Body of pancreas (tissue), 4 donors: ENCODE data around the gene TCIRG1. TPM values are rescaled to one million over a fixed set of nuclear protein-coding genes. Genes with fewer than 3 reads are reported as not detected.

Experiments
- ATAC-seq: fragments of 150-250 bp; one replicate; pipeline ENCODE4 v1.9.1; 2016
- DNase-seq, 4 donors: peaks; one replicate each; pipeline ENCODE4 v3.0.0-alpha.2; 2019
- H3K27ac ChIP-seq, 4 donors: fragments of 200-600 bp; sonication (generic); 1 replicate in 3 of 4; 2 replicates in 1 of 4; pipeline versions ENCODE4 v1.5.1 to v1.6.1; 2016 to 2019; ENCODE audit warnings: mild to moderate bottlenecking in 1 of 4, mixed read lengths in 1 of 4, moderate library complexity in 1 of 4
- H3K27me3 ChIP-seq, 2 donors: fragments of 200-600 bp; sonication (generic); one replicate each; pipeline ENCODE4 v1.6.0; 2016; ENCODE audit warnings: mild to moderate bottlenecking in 1 of 2
- H3K36me3 ChIP-seq, 2 donors: fragments of 200-600 bp; sonication (generic); replicated peaks in 1 of 2; 2 replicates each; pipeline ENCODE4 v1.5.1; 2016; ENCODE audit warnings: low read depth in 2 of 2; ENCODE audit not compliant: insufficient read depth in 1 of 2
- H3K4me1 ChIP-seq: fragments of 200-600 bp; sonication (generic); one replicate; pipeline ENCODE4 v1.6.0; 2016
- H3K4me3 ChIP-seq, 2 donors: fragments of 200-600 bp; sonication (generic); 1 replicate in 1 of 2; 2 replicates in 1 of 2; pipeline ENCODE4 v1.5.1; 2016 to 2019
- H3K9me3 ChIP-seq, 3 donors: fragments of 200-600 bp; sonication (generic); 1 replicate in 2 of 3; 2 replicates in 1 of 3; pipeline ENCODE4 v1.5.1; 2016
- CTCF ChIP-seq, 7 experiments: fragments of 450-650 bp in 4 of 7; fragments of 200-600 bp in 3 of 7; sonication (generic) in 3 of 7; IDR thresholded peaks; one replicate each; pipeline ENCODE4 v1.5.1; 2016 to 2019; ENCODE audit warnings: antibody characterized with exemption in 7 of 7
- POLR2A ChIP-seq, 3 donors: fragments of 450-650 bp; IDR thresholded peaks; one replicate each; pipeline ENCODE4 v1.6.1; 2016; ENCODE audit warnings: antibody characterized with exemption in 3 of 3, mild to moderate bottlenecking in 2 of 3
- WGBS, 2 donors: methylation state at CpG; one replicate each; pipeline ENCODE4 v1.1.5; 2017; 5-methylcytosine and 5-hydroxymethylcytosine counted together
- intact Hi-C: fragments of 100-400 bp; cut with DNase I; formaldehyde crosslinking; loops from one replicate; pipeline ENCODE4 v1.15.1; 2023
- total RNA-seq, 2 donors: library from RNA; depleted of rRNA; stranded (reverse); fragments of >200 nt; gene quantifications; one replicate each; pipeline ENCODE4 v1.1.0, GENCODE V29; 2016

The TCIRG1 gene
- total RNA-seq, 2 donors from 2014 or later, result 488 to 798 TPM

- no peak overlapping the region for H3K4me3 ChIP-seq
- ATAC-seq (no peak), DNase-seq (peak in 3 of 4 donors; percentile 18 to 28 (median 23))
- intact Hi-C loops, result no loop called here
- no peak for TF ChIP-seq CTCF (IDR thresholded peaks at IDR 0.05)
- no peak for TF ChIP-seq POLR2A (IDR thresholded peaks at IDR 0.05)
- H3K9me3 ChIP-seq, result no peaks in the 10 kb centered on the region
- H3K27ac ChIP-seq, result peak overlapping the region in 3 of 4 donors; percentile 38 to 72 (median 65)
- H3K4me1 ChIP-seq, result peaks cover 36% of the 10 kb centered on the region
- H3K36me3 ChIP-seq, result peaks cover 0 to 19% of the 10 kb centered on the region in 2 donors
- H3K27me3 ChIP-seq, result no peaks in the 10 kb centered on the region
- WGBS, 2 donors, result 63 to 78% methylated on average over 5 to 14 of the region's 14 CpGs
These were observed 12.6 kb downstream of the TCIRG1 start for GRCh38 chr11:68051191-68052136.

GRCh38 chr11:68052137-68052873 is 13.5 kb downstream of the TCIRG1 start:
- H3K27me3 ChIP-seq, result no peaks in the 10 kb centered on the region
- H3K9me3 ChIP-seq, result no peaks in the 10 kb centered on the region
- H3K27ac ChIP-seq, result peak overlapping the region in 2 of 4 donors; percentile 65 to 72
- no peak overlapping the region for H3K4me3 ChIP-seq
- intact Hi-C loops, result no loop called here
- peaks cover 0 to 19% of the 10 kb centered on the region in 2 donors for H3K36me3 ChIP-seq
- no peak for TF ChIP-seq CTCF (IDR thresholded peaks at IDR 0.05)
- peak in 1 of 3 donors; percentile 2 for TF ChIP-seq POLR2A (IDR thresholded peaks at IDR 0.05)
- peaks cover 27% of the 10 kb centered on the region for H3K4me1 ChIP-seq
- ATAC-seq, result no peak
- WGBS, 2 donors, result 82 to 89% methylated on average over 15 of the region's 15 CpGs
- no peak for DNase-seq

- H3K9me3 ChIP-seq, result no peaks in the 10 kb centered on the region
- intact Hi-C loops, result no loop called here
- H3K27ac ChIP-seq, result peak overlapping the region in 1 of 4 donors; percentile 13
- DNase-seq (peak in 3 of 4 donors; percentile 16 to 40 (median 33)), ATAC-seq (no peak)
- peaks cover 26% of the 10 kb centered on the region for H3K4me1 ChIP-seq
- H3K36me3 ChIP-seq, result peaks cover 0 to 22% of the 10 kb centered on the region in 2 donors
- no peaks in the 10 kb centered on the region for H3K27me3 ChIP-seq
- H3K4me3 ChIP-seq, result no peak overlapping the region
- 56 to 63% methylated on average over 5 to 9 of the region's 9 CpGs for WGBS, 2 donors
- TF ChIP-seq CTCF (IDR thresholded peaks at IDR 0.05) (no peak), POLR2A (IDR thresholded peaks at IDR 0.05) (no peak)
These were observed 14.3 kb downstream of the TCIRG1 start for GRCh38 chr11:68053117-68053516.

GRCh38 chr11:68053981-68054812 is 15.4 kb downstream of the TCIRG1 start:
- peaks cover 0 to 18% of the 10 kb centered on the region in 2 donors for H3K36me3 ChIP-seq
- no peak for ATAC-seq
- H3K4me1 ChIP-seq, result peaks cover 24% of the 10 kb centered on the region
- H3K9me3 ChIP-seq, result no peaks in the 10 kb centered on the region
- H3K27ac ChIP-seq, result no peak overlapping the region
- WGBS, 2 donors, result 86 to 90% methylated on average over 8 to 11 of the region's 11 CpGs
- intact Hi-C loops, result no loop called here
- no peak for DNase-seq
- no peak overlapping the region for H3K4me3 ChIP-seq
- H3K27me3 ChIP-seq, result no peaks in the 10 kb centered on the region
- TF ChIP-seq POLR2A (IDR thresholded peaks at IDR 0.05) (no peak), CTCF (IDR thresholded peaks at IDR 0.05) (no peak)
